Measurements from ENCODE around the gene TCOF1.

The TCOF1 gene

GRCh38 chr5:150326707-150327106 is 30.8 kb upstream of the TCOF1 start:
- DNase-seq, result no peak

GRCh38 chr5:150327139-150327538 is 30.4 kb upstream of the TCOF1 start:
- no peak for DNase-seq

GRCh38 chr5:150328515-150328914 is 29.0 kb upstream of the TCOF1 start:
- no peak for DNase-seq

- DNase-seq, result no peak
These were observed 28.5 kb upstream of the TCOF1 start for GRCh38 chr5:150329038-150329437.

GRCh38 chr5:150329881-150330876 is 27.3 kb upstream of the TCOF1 start:
- no peak for DNase-seq

- DNase-seq, result no peak
These were observed 24.1 kb upstream of the TCOF1 start for GRCh38 chr5:150333400-150333799.

GRCh38 chr5:150335778-150336177 is 21.7 kb upstream of the TCOF1 start:
- no peak for DNase-seq

- DNase-seq, result no peak
These were observed 19.0 kb upstream of the TCOF1 start for GRCh38 chr5:150338546-150338945.

GRCh38 chr5:150339165-150339564 is 18.3 kb upstream of the TCOF1 start:
- DNase-seq, result no peak

GRCh38 chr5:150339841-150340240 is 17.7 kb upstream of the TCOF1 start:
- DNase-seq, result no peak

GRCh38 chr5:150340614-150341255 is 16.8 kb upstream of the TCOF1 start:
- DNase-seq, result no peak

GRCh38 chr5:150341331-150341730 is 16.2 kb upstream of the TCOF1 start:
- DNase-seq, result no peak

GRCh38 chr5:150341989-150342388 is 15.5 kb upstream of the TCOF1 start:
- DNase-seq, result no peak

- DNase-seq, result no peak
These were observed 14.9 kb upstream of the TCOF1 start for GRCh38 chr5:150342583-150342982.

GRCh38 chr5:150343994-150344631 is 13.4 kb upstream of the TCOF1 start:
- DNase-seq, result no peak

GRCh38 chr5:150345716-150346115 is 11.8 kb upstream of the TCOF1 start:
- no peak for DNase-seq

GRCh38 chr5:150346592-150346991 is 10.9 kb upstream of the TCOF1 start:
- no peak for DNase-seq

GRCh38 chr5:150347003-150347402 is 10.5 kb upstream of the TCOF1 start:
- no peak for DNase-seq

GRCh38 chr5:150347451-150347850 is 10.0 kb upstream of the TCOF1 start:
- no peak for DNase-seq

GRCh38 chr5:150349681-150350275 is 7.7 kb upstream of the TCOF1 start:
- no peak for DNase-seq

GRCh38 chr5:150350524-150351344 is 6.8 kb upstream of the TCOF1 start:
- DNase-seq, result peak; percentile 14

All from NCI-H1092 treated with DMSO at 0.1 percent for 48 hours (cell line).